Hepatocyte (in vitro differentiated cells): ENCODE measurements around the gene AIRE. TPM values are rescaled to one million over a fixed set of nuclear protein-coding genes. Genes with fewer than 3 reads are reported as not detected.
"Not testable (repeated sequence)": the region's sequence is repeated elsewhere in the genome, so short reads cannot be mapped to it uniquely, and the experiment has no call there.

Source experiments
- DNase-seq: peaks from one replicate; pipeline ENCODE4 v3.0.0-alpha.2; 2016; ENCODE audit warnings: low spot score
- H2AFZ ChIP-seq: fragments of 200-600 bp; sonication (generic); 2 replicates; pipeline ENCODE4 v1.6.0; 2016; ENCODE audit warnings: antibody characterized with exemption, mild to moderate bottlenecking
- H3K27ac ChIP-seq: fragments of 200-600 bp; sonication (generic); 2 replicates; pipeline ENCODE4 v1.5.1; 2016; ENCODE audit warnings: mild to moderate bottlenecking
- H3K27me3 ChIP-seq: fragments of 200-600 bp; sonication (generic); 2 replicates; pipeline ENCODE4 v1.6.1; 2016
- H3K36me3 ChIP-seq: fragments of 200-600 bp; sonication (generic); replicated peaks from 2 replicates; pipeline ENCODE4 v1.5.1; 2016; ENCODE audit warnings: low read depth; ENCODE audit not compliant: insufficient read depth
- H3K4me1 ChIP-seq: fragments of 200-600 bp; sonication (generic); 2 replicates; pipeline ENCODE4 v1.5.1; 2016; ENCODE audit warnings: mild to moderate bottlenecking, moderate library complexity; ENCODE audit not compliant: insufficient read depth
- H3K4me2 ChIP-seq: fragments of 200-600 bp; sonication (generic); 2 replicates; pipeline ENCODE4 v1.6.0; 2016
- H3K4me3 ChIP-seq: fragments of 200-600 bp; sonication (generic); 2 replicates; pipeline ENCODE4 v1.5.1; 2016; ENCODE audit warnings: mild to moderate bottlenecking
- H3K79me2 ChIP-seq: fragments of 200-600 bp; sonication (generic); 2 replicates; pipeline ENCODE4 v1.6.0; 2017; ENCODE audit warnings: mild to moderate bottlenecking
- H3K9me2 ChIP-seq: fragments of 200-600 bp; sonication (generic); replicated peaks from 2 replicates; pipeline ENCODE4 v1.6.0; 2017; ENCODE audit warnings: mild to moderate bottlenecking; ENCODE audit not compliant: insufficient read depth
- H3K9me3 ChIP-seq: fragments of 200-600 bp; sonication (generic); 2 replicates; pipeline ENCODE4 v1.5.1; 2016; ENCODE audit warnings: low read depth, mild to moderate bottlenecking
- H4K20me1 ChIP-seq: fragments of 200-600 bp; sonication (generic); 2 replicates; pipeline ENCODE4 v1.6.0; 2016; ENCODE audit warnings: mild to moderate bottlenecking; ENCODE audit not compliant: insufficient read depth, poor library complexity, severe bottlenecking
- EZH2 ChIP-seq: fragments of 200-600 bp; sonication (generic); IDR thresholded peaks from 2 replicates; pipeline ENCODE4 v1.6.1; 2016; ENCODE audit warnings: antibody characterized with exemption, mild to moderate bottlenecking, borderline replicate concordance
- EZH2phosphoT487 ChIP-seq: fragments of 200-600 bp; sonication (generic); IDR thresholded peaks from one replicate; pipeline ENCODE4 v1.6.1; 2018; ENCODE audit warnings: antibody characterized with exemption, mild to moderate bottlenecking, low read depth, moderate library complexity; ENCODE audit not compliant: unreplicated experiment, severe bottlenecking
- WGBS: methylation state at CpG from one replicate; pipeline ENCODE4 v1.1.6; 2016; ENCODE audit warnings: low lambda C conversion rate; ENCODE audit errors: missing lambda C conversion rate; 5-methylcytosine and 5-hydroxymethylcytosine counted together
- polyA plus RNA-seq: library from polyadenylated mRNA; unstranded; fragments of >200 nt; fragmentation: Nextera tagmentation; extraction: Ambion mirVana; gene quantifications from 2 replicates; pipeline ENCODE4 v1.2.1, GENCODE V29; 2016
- total RNA-seq: library from RNA; depleted of rRNA; stranded (reverse); fragments of >200 nt; gene quantifications from 2 replicates; pipeline ENCODE4 v1.2.3, GENCODE V29; 2014
- TF ChIP-seq, protein P1 (sequence below): fragments of 200-600 bp; sonication (generic); IDR thresholded peaks from 2 replicates; pipeline ENCODE4 v1.5.1; 2016; ENCODE audit warnings: antibody characterized with exemption, mild to moderate bottlenecking; ENCODE audit not compliant: poor library complexity

The AIRE gene
- total and polyA plus RNA-seq, 2 experiments from 2014 or later = 0.42 to 1.00 TPM

GRCh38 chr21:44302573-44303401, 17.1 kb downstream of the AIRE start:
- H3K9me2 ChIP-seq, H3K36me3 ChIP-seq, H2AFZ ChIP-seq, H3K9me3 ChIP-seq, H3K27me3 ChIP-seq, H3K4me3 ChIP-seq: not testable (repeated sequence)
- TF ChIP-seq, protein P1, sequence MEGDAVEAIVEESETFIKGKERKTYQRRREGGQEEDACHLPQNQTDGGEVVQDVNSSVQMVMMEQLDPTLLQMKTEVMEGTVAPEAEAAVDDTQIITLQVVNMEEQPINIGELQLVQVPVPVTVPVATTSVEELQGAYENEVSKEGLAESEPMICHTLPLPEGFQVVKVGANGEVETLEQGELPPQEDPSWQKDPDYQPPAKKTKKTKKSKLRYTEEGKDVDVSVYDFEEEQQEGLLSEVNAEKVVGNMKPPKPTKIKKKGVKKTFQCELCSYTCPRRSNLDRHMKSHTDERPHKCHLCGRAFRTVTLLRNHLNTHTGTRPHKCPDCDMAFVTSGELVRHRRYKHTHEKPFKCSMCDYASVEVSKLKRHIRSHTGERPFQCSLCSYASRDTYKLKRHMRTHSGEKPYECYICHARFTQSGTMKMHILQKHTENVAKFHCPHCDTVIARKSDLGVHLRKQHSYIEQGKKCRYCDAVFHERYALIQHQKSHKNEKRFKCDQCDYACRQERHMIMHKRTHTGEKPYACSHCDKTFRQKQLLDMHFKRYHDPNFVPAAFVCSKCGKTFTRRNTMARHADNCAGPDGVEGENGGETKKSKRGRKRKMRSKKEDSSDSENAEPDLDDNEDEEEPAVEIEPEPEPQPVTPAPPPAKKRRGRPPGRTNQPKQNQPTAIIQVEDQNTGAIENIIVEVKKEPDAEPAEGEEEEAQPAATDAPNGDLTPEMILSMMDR = peak; percentile 34
- DNase-seq = peak; percentile 76
- Histone ChIP-seq H3K79me2 (peaks cover 55% of the 10 kb centered on the region), H3K4me2 (peak overlapping the region; percentile 97), H4K20me1 (peaks cover 23% of the 10 kb centered on the region), H3K4me1 (peaks cover 45% of the 10 kb centered on the region), H3K27ac (peak overlapping the region; percentile 85)
- WGBS = 76% methylated on average over 21 of the region's 23 CpGs

DNA sequence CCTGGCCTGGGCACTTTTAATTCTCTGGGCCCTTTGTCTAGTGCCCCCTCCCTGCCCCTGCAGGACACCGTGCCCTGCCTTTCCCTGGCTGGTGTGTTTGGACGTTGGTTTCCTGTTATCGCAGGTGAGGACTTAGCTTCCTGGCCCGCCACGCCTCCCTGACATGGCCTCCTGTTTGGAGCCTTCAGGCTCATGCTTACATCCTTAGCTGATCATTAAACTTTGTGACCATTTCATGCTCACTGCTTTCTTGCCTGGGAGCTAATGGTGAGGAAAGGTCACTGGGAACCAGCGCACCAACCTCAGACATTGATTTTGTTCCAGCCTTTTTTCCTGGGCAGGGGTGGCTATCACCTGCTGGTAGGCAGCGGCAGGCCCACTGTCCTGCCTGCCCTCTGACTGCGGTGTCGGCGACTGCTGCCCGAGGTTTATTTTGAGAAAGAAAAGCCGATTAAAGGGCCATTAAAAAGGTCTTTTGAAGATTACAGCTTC, 17.9 kb downstream of the AIRE start:
- no peak overlapping the region for H2AFZ ChIP-seq
- peaks cover 23% of the 10 kb centered on the region for H4K20me1 ChIP-seq
- H3K9me2 ChIP-seq = no peaks in the 10 kb centered on the region
- TF ChIP-seq, protein P1 = no peak
- TF ChIP-seq EZH2 = no peak
- TF ChIP-seq EZH2phosphoT487 = no peak
- no peak overlapping the region for H3K4me3 ChIP-seq
- no peaks in the 10 kb centered on the region for H3K9me3 ChIP-seq
- 53% methylated on average over 12 of the region's 12 CpGs for WGBS
- H3K4me2 ChIP-seq = peak overlapping the region; percentile 54
- peak overlapping the region; percentile 85 for H3K27ac ChIP-seq
- peaks cover 53% of the 10 kb centered on the region for H3K79me2 ChIP-seq
- H3K4me1 ChIP-seq = peaks cover 45% of the 10 kb centered on the region
- H3K36me3 ChIP-seq = no peaks in the 10 kb centered on the region
- DNase-seq = peak; percentile 84
- no peaks in the 10 kb centered on the region for H3K27me3 ChIP-seq

DNA sequence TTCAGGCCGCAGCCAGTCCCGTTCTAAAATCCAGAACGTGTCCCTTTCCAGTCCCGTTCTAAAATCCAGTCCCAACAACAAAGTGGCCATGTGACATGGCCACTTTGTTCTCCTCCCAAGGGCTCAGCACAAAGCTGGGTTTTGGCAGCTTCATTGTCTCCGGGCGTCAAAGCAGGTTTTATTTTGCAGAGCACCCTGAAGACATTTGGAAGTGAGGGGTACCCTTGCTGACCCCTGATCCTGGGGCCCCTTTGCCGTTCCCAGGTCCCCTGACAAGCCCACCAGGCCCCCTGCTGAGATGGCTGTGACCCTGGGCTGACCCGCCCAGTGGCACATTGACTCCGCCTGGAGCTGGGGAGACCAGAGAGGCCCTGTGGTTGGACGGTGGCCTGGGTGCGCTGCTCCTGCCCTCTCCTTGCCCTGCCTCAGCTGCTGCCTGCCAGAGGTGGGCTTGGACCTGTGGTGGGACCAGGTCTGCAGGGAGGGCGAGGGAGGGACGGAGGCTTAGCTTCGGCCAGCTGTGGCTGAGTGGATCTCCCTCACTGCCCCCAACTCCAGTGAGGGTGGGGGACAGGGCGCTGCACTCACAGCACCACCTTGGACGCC, 18.4 kb downstream of the AIRE start:
- H4K20me1 ChIP-seq = peaks cover 23% of the 10 kb centered on the region

DNA sequence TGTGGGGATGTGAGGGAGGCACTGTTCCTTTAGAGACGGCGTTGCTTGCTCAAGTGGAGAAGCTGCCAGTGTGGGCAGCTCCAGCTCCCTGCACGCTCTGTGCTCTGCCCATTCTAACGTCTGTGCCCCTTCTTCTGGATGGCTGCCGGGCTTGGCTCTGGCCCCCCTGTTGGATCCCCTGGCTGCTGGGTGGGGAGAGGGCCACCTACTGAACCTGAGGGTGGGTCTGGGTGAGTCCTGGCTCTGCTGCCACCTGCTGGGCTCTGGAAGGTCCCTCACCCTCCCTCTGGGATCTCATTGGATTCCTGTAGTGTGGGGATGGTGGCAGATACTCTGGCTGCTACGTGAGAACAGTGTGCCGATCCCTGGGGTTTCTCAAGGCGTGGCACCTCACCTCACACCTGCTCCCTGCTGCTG, 19.2 kb downstream of the AIRE start:
- Histone ChIP-seq H3K36me3 (no peaks in the 10 kb centered on the region), H2AFZ (no peak overlapping the region), H3K27me3 (no peaks in the 10 kb centered on the region), H3K27ac (peak overlapping the region; percentile 85), H3K79me2 (peaks cover 49% of the 10 kb centered on the region), H3K9me3 (no peaks in the 10 kb centered on the region), H3K9me2 (no peaks in the 10 kb centered on the region), H3K4me3 (no peak overlapping the region), H3K4me1 (peaks cover 39% of the 10 kb centered on the region), H4K20me1 (peaks cover 23% of the 10 kb centered on the region), H3K4me2 (peak overlapping the region; percentile 34)
- WGBS = 47% methylated on average over 8 of the region's 8 CpGs
- peak; percentile 82 for DNase-seq
- TF ChIP-seq, protein P1 = peak; percentile 72
- TF ChIP-seq EZH2 = no peak

More for the DNA sequence above, 18.4 kb downstream of the AIRE start:
- Histone ChIP-seq H3K27ac (peak overlapping the region; percentile 85), H3K9me2 (no peaks in the 10 kb centered on the region), H3K4me2 (peak overlapping the region; percentile 21), H3K79me2 (peaks cover 50% of the 10 kb centered on the region), H3K4me3 (no peak overlapping the region), H2AFZ (no peak overlapping the region), H3K27me3 (no peaks in the 10 kb centered on the region), H3K4me1 (peaks cover 42% of the 10 kb centered on the region), H3K9me3 (no peaks in the 10 kb centered on the region), H3K36me3 (no peaks in the 10 kb centered on the region)
- DNase-seq = no peak
- no peak for TF ChIP-seq EZH2phosphoT487
- WGBS = 73% methylated on average over 16 of the region's 16 CpGs
